ENCODE measurements around the gene PRKCH.
"Not testable (repeated sequence)": the region's sequence is repeated elsewhere in the genome, so short reads cannot be mapped to it uniquely, and the experiment has no call there.

The PRKCH gene

DNA sequence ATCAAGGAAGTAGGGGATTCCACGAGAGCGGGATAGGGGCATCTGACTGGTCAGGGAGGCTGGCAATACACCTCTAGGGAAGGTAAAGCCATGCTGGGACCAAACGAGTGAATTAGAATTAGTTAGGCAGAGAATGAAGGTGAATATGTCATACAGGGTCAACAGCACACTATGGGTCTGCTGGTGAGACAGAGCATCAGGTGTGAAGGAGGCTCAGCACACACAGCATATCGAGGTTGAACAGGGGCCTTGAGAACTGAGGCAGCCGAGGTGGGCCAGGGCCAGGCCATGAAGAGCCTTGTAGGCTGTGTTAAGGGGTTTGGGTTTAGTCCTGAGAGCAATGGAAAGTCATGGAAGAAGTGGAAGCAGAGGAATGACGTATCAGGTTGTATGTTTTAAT, 137.8 kb downstream of the PRKCH start:
- FAIRE-seq (no peak), DNase-seq (ENCODE audit: insufficient read length, low spot score) (no peak)
- TF ChIP-seq, protein P1, sequence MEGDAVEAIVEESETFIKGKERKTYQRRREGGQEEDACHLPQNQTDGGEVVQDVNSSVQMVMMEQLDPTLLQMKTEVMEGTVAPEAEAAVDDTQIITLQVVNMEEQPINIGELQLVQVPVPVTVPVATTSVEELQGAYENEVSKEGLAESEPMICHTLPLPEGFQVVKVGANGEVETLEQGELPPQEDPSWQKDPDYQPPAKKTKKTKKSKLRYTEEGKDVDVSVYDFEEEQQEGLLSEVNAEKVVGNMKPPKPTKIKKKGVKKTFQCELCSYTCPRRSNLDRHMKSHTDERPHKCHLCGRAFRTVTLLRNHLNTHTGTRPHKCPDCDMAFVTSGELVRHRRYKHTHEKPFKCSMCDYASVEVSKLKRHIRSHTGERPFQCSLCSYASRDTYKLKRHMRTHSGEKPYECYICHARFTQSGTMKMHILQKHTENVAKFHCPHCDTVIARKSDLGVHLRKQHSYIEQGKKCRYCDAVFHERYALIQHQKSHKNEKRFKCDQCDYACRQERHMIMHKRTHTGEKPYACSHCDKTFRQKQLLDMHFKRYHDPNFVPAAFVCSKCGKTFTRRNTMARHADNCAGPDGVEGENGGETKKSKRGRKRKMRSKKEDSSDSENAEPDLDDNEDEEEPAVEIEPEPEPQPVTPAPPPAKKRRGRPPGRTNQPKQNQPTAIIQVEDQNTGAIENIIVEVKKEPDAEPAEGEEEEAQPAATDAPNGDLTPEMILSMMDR (IDR thresholded peaks at IDR 0.05; ENCODE audit: insufficient read depth, missing control alignments) = no peak

DNA sequence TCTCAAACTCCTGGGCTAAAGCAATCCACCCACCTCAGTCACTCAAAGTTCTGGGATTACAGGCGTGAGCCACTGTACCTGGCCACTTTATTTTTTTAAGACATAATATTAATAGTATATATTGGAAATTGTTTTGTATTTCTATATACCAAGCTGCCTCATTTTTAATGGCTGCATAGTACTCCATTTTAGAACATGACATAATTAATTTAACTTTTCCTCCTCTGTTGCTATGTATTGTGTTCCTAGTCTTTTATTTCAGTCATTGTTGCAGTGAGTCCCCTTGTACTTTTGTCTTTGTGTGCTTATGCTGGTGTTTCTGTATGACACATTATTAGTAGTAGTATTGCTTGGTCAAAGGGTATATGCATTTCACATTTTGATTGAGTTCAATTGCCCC, 138.7 kb downstream of the PRKCH start:
- FAIRE-seq (no peak), DNase-seq (ENCODE audit: insufficient read length, low spot score) (no peak)
- TF ChIP-seq, protein P1 (IDR thresholded peaks at IDR 0.05; ENCODE audit: insufficient read depth, missing control alignments) = no peak

DNA sequence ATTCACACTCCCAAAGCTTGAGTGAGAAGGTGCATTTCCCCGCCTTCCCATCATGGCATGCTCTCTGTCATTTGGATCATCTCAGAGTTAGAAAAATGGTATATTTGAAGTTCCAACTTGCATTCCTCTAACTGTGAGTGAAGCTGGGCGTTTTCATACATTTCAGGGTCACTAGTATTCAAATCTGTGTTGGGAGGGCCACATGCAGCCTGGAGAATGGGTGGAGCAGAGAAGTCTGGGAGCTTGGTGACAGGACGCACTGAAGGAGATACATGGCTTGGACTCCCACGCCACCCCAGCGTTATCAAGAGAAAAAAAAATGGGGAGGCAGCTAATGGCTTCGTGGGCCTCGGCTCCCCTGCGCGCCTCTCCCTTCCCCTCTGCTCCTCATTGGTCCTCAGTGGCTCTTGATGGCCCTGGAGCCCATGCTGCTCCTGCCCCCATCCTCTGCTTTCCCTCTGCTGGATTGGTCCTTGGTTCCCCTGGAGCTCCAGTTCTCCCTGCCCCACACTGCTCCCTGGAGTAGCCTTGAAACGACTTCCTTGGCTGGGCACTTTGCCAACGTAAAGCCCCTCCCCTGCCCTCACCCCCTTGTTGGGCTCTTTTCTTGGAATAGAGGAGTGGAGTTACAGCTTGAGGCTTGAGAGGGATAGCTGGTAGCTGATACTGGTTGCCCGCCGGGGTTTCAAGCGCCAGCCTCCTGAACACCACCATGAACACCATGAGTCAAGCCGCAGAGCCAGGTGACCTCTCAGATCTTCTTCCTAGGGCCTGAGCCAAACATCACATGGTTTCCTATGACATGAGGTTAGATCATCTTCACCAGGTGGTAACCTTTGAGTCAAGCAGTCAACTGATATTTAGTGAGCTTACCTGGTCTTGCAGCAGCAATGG, 139.6 kb downstream of the PRKCH start:
- TF ChIP-seq, protein P1 (IDR thresholded peaks at IDR 0.05; ENCODE audit: insufficient read depth, missing control alignments) = no peak
- no peak for FAIRE-seq
- no peak for DNase-seq (ENCODE audit: insufficient read length, low spot score)

DNA sequence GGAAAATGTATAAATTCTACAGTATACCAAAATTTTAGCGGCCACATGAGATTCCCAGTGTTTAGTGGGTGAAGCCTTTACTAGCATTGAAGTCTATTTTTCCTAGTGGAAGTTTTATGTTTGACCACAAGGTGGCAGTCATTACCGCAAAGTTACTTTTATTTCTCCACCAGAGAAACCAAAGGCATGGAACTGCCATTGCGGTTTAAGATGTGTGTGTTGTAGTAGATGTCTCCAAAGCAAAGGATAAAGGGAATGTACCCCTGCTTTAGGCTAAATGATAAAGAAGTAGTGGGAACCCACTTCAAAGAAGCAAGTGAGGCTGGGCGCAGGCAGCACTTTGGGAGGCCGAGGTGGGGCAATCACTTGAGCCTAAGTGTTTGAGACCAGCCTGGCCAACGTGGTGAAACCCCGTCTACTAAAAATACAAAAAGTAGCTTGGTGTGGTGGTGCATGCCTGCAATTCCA, 140.5 kb downstream of the PRKCH start:
- peak; percentile 59 for DNase-seq (ENCODE audit: insufficient read length, low spot score)
- TF ChIP-seq, protein P1 (IDR thresholded peaks at IDR 0.05; ENCODE audit: insufficient read depth, missing control alignments) = peak; percentile 71
- peak; percentile 55 for FAIRE-seq

DNA sequence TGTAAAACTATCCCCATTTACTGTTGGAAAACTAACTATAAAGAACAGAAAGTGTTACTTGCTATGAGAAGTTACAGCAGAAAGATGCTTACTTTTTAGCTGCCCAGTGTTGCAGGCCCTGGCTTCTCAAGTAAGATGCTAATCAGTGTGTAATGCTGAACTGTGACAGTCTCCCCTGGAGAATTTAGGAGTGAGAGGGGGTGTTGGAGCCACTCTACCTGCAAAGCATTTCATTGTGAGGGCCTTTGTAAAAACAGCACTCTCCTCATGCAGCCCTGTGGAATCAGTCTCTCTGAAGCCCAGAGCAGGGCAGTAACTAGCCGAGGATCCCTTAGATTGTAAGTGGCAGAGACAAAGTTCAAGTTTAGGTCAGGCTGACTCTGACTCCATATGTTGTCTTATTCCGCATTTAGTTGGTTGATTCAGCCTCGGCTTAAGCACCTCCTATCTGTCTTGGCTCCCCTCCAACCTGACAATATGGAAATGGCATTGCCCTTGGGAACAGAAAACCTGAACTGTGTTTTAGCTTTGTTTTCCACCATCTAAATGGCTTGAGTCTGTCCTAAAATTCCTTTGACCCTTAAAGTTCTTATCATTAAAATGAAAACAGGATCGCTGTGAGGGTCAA, 141.3 kb downstream of the PRKCH start:
- TF ChIP-seq, protein P1 (IDR thresholded peaks at IDR 0.05; ENCODE audit: insufficient read depth, missing control alignments) = no peak
- DNase-seq (ENCODE audit: insufficient read length, low spot score) = no peak
- FAIRE-seq = no peak

DNA sequence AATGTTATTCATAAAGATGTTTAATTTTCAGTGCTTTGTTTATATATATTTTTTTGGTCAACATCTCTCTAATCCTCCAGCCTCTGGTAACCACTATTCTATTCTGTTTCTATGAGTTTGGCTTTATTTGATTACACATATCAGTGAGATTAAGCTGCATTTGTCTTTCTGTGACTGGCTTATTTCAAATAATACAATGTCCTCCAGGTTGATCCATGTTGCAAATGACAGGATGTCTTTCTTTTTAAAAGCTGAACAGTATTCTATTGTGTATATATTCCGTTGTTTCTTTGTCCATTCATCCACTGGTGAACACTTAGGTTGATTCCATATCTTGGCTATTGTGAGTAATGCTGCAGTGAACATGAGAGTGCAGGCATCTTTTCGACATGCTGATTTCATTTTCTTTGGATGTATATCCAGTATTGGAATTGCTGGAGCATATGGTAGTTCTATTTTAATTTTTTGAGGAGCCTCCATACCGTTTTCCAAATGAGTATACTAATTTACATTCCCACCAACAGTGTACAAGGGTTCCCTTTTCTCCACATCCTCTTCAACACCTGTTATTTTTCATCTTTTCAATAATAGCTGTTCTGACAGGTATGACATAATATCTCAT, 142.4 kb downstream of the PRKCH start:
- FAIRE-seq (no peak), DNase-seq (ENCODE audit: insufficient read length, low spot score) (no peak)
- TF ChIP-seq, protein P1 (IDR thresholded peaks at IDR 0.05; ENCODE audit: insufficient read depth, missing control alignments) = no peak

DNA sequence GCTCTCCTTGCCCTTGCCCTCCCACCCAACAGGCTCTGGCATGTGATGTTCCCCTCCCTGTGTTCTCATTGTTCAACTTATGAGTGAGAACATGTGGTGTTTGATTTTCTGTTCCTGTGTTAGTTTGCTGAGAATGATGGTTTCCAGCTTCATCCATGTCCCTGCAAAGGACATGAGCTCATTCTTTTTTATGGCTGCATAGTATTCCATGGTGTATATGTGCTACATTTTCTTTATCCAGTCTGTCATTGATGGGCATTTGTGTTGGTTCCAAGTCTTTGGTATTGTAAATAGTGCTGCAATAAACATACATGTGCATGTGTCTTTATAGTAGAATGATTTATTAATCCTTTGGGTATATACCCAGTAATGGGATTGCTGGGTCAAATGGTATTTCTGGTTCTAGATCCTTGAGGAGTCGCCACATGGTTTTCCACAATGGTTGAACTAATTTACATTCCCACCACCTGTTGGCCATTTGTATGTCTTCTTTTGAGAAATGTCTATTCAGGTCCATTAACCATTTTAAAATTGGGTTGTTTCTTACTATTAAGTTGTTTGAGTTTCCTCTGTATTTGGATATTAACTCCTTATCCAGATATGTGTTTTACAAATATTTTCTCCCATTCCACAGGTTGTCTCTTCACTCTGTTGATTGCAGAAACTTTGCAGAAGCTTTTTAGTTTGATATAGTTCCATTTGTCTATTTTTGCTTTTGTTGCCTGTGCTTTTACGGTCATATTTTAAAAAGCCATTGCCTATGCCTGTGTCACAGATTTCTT, 143.4 kb downstream of the PRKCH start:
- not testable (repeated sequence) for DNase-seq (ENCODE audit: insufficient read length, low spot score); FAIRE-seq
